ENCODE measurements around the gene LBHD2. TPM values are rescaled to one million over a fixed set of nuclear protein-coding genes. Genes with fewer than 3 reads are reported as not detected.

Gene LBHD2
- total RNA-seq, 1 donor from 2014 or later: not detected

GRCh38 chr14:103081951-103082350 lies 2.1 kb upstream of the LBHD2 start:
- Mint-ChIP-seq H3K27me3 (peaks cover 21% of the 10 kb centered on the region), H3K36me3 (no peaks in the 10 kb centered on the region), H3K9me3 (no peaks in the 10 kb centered on the region), H3K4me1 (ENCODE audit: unreplicated experiment) (no peaks in the 10 kb centered on the region), H3K4me3 (no peak overlapping the region), H3K27ac (no peak overlapping the region)
- DNase-seq (ENCODE audit: extremely low spot score, unreplicated experiment): no peak
- no peak for TF ChIP-seq CTCF (conservative IDR thresholded peaks at IDR 0.05)

- peak; percentile 47 for TF ChIP-seq CTCF (conservative IDR thresholded peaks at IDR 0.05)
- Mint-ChIP-seq H3K4me3 (no peak overlapping the region), H3K4me1 (ENCODE audit: unreplicated experiment) (no peaks in the 10 kb centered on the region), H3K36me3 (no peaks in the 10 kb centered on the region), H3K9me3 (no peaks in the 10 kb centered on the region), H3K27me3 (peaks cover 21% of the 10 kb centered on the region), H3K27ac (no peak overlapping the region)
- DNase-seq (ENCODE audit: extremely low spot score, unreplicated experiment): no peak
These were observed 1.4 kb downstream of the LBHD2 start for GRCh38 chr14:103085106-103086091.

- H3K36me3 Mint-ChIP-seq: no peaks in the 10 kb centered on the region
- no peak overlapping the region for H3K4me3 Mint-ChIP-seq
- H3K27me3 Mint-ChIP-seq: peaks cover 21% of the 10 kb centered on the region
- no peak overlapping the region for H3K27ac Mint-ChIP-seq
- no peak for DNase-seq (ENCODE audit: extremely low spot score, unreplicated experiment)
- TF ChIP-seq CTCF (conservative IDR thresholded peaks at IDR 0.05): no peak
- H3K4me1 Mint-ChIP-seq (ENCODE audit: unreplicated experiment): no peaks in the 10 kb centered on the region
- H3K9me3 Mint-ChIP-seq: no peaks in the 10 kb centered on the region
These were observed 2.8 kb downstream of the LBHD2 start for GRCh38 chr14:103086771-103087342.

GRCh38 chr14:103087343-103087835 lies 3.4 kb downstream of the LBHD2 start:
- H3K36me3 Mint-ChIP-seq: no peaks in the 10 kb centered on the region
- H3K4me1 Mint-ChIP-seq (ENCODE audit: unreplicated experiment): no peaks in the 10 kb centered on the region
- H3K27me3 Mint-ChIP-seq: peaks cover 21% of the 10 kb centered on the region
- H3K9me3 Mint-ChIP-seq: no peaks in the 10 kb centered on the region
- no peak for TF ChIP-seq CTCF (conservative IDR thresholded peaks at IDR 0.05)
- DNase-seq (ENCODE audit: extremely low spot score, unreplicated experiment): no peak
- no peak overlapping the region for H3K4me3 Mint-ChIP-seq
- H3K27ac Mint-ChIP-seq: no peak overlapping the region

- H3K4me1 Mint-ChIP-seq (ENCODE audit: unreplicated experiment): no peaks in the 10 kb centered on the region
- no peaks in the 10 kb centered on the region for H3K36me3 Mint-ChIP-seq
- no peak for DNase-seq (ENCODE audit: extremely low spot score, unreplicated experiment)
- TF ChIP-seq CTCF (conservative IDR thresholded peaks at IDR 0.05): no peak
- H3K27me3 Mint-ChIP-seq: peaks cover 17% of the 10 kb centered on the region
- no peaks in the 10 kb centered on the region for H3K9me3 Mint-ChIP-seq
- H3K4me3 Mint-ChIP-seq: no peak overlapping the region
- no peak overlapping the region for H3K27ac Mint-ChIP-seq
These were observed 4.9 kb downstream of the LBHD2 start for GRCh38 chr14:103088921-103089320.

Measured in type B pancreatic cell (in vitro differentiated cells).